H4 (cell line): ENCODE measurements around the gene ARMC3. TPM values are rescaled to one million over a fixed set of nuclear protein-coding genes. Genes with fewer than 3 reads are reported as not detected.

Experiments used
- DNase-seq: peaks from one replicate; pipeline ENCODE4 v3.0.0-alpha.2; 2015; ENCODE audit warnings: low spot score
- total RNA-seq: library from RNA; depleted of rRNA; stranded (reverse); fragments of >200 nt; shearing (Covaris generic); gene quantifications from 2 replicates; pipeline ENCODE4 v1.2.3, GENCODE V29; 2014; rRNA removed

ARMC3 gene
- total RNA-seq, 1 experiment from 2014 or later: not detected

- DNase-seq: no peak
Measured at GRCh38 chr10:23075672-23076071, 147.8 kb downstream of the ARMC3 start.

- DNase-seq: no peak
Measured at GRCh38 chr10:23078114-23078513, 150.3 kb downstream of the ARMC3 start.

GRCh38 chr10:23079700-23080099 is 151.8 kb downstream of the ARMC3 start:
- DNase-seq: peak; percentile 4

GRCh38 chr10:23080262-23080661 is 152.4 kb downstream of the ARMC3 start:
- no peak for DNase-seq

GRCh38 chr10:23081221-23081750 is 153.4 kb downstream of the ARMC3 start:
- peak; percentile 24 for DNase-seq

- peak; percentile 11 for DNase-seq
Measured at GRCh38 chr10:23081891-23082290, 154.0 kb downstream of the ARMC3 start.

Other genes starting within 250 kb of the ARMC3 start
- gene PIP4K2A, start 213.5 kb upstream of the ARMC3 start, total RNA-seq: 10.8 and 28.5 TPM in 2 replicates
- gene MSRB2, start 167.5 kb downstream of the ARMC3 start, total RNA-seq: 11.5 and 13.7 TPM in 2 replicates